Measurements from ENCODE around the gene IER3. TPM values are rescaled to one million over a fixed set of nuclear protein-coding genes. Genes with fewer than 3 reads are reported as not detected.

The IER3 gene
- total and polyA plus RNA-seq, 2 of the 13 experiments (the other 11 are each of a cell fraction or from before 2014, with no cell fraction given), result 51.1 to 131 TPM

DNA sequence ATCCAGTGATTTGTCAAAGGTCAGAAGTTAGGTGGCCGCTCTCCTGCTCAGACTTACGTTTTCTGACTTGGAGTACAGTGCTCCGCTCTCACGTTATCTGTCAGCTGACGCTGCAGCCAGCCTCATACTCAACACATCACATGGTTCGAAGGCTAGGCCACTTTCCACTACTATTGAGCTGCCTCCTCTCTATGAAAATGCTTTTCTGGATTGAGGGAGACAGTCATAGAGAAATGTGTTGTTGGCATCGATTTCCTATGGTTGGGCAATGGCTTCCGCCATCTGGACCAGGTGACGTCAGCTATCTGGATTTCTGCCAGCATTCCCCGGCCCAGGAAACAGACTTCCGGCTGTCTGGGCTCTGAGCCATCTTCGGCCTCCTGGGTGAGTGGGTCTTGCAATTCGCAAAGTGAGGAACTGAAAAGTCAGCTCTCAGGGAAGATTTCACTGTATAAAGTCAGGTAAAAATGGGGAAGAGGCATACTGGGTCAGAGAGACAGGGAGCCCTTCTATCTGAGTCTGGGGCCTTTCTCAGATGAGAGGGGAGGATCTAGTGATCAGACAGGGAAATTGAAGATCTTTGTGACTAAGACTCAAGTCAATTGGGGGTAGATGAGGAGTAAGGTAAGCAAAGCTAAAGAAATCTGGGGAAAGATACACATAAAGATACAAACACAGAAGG, 37.5 kb upstream of the IER3 start (continued):
- TF ChIP-seq, protein P1, sequence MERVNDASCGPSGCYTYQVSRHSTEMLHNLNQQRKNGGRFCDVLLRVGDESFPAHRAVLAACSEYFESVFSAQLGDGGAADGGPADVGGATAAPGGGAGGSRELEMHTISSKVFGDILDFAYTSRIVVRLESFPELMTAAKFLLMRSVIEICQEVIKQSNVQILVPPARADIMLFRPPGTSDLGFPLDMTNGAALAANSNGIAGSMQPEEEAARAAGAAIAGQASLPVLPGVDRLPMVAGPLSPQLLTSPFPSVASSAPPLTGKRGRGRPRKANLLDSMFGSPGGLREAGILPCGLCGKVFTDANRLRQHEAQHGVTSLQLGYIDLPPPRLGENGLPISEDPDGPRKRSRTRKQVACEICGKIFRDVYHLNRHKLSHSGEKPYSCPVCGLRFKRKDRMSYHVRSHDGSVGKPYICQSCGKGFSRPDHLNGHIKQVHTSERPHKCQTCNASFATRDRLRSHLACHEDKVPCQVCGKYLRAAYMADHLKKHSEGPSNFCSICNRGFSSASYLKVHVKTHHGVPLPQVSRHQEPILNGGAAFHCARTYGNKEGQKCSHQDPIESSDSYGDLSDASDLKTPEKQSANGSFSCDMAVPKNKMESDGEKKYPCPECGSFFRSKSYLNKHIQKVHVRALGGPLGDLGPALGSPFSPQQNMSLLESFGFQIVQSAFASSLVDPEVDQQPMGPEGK (CRISPR knock-in tag; IDR thresholded peaks at IDR 0.05), result peak; percentile 77; the same call in 1 of the 2 replicates
- TF ChIP-seq KLF9 (CRISPR knock-in tag; IDR thresholded peaks at IDR 0.05; ENCODE audit: low read depth) (peak; percentile 79; the same call in 1 of the 2 replicates), PPARG (CRISPR knock-in tag; conservative IDR thresholded peaks at IDR 0.05) (peak; percentile 82), CENPT (CRISPR knock-in tag; IDR thresholded peaks at IDR 0.05; ENCODE audit: low read depth) (0 out of 2 replicates have a peak, but pooled peaks have one; percentile 67), FOXM1 (CRISPR knock-in tag; IDR thresholded peaks at IDR 0.05) (no peak), GATAD1 (CRISPR knock-in tag; IDR thresholded peaks at IDR 0.05) (peak; percentile 77), ISX (CRISPR knock-in tag; conservative IDR thresholded peaks at IDR 0.05) (no peak), SMC3 (IDR thresholded peaks at IDR 0.05; ENCODE audit: low read length) (peak; percentile 68)
- TF ChIP-seq, protein P2, sequence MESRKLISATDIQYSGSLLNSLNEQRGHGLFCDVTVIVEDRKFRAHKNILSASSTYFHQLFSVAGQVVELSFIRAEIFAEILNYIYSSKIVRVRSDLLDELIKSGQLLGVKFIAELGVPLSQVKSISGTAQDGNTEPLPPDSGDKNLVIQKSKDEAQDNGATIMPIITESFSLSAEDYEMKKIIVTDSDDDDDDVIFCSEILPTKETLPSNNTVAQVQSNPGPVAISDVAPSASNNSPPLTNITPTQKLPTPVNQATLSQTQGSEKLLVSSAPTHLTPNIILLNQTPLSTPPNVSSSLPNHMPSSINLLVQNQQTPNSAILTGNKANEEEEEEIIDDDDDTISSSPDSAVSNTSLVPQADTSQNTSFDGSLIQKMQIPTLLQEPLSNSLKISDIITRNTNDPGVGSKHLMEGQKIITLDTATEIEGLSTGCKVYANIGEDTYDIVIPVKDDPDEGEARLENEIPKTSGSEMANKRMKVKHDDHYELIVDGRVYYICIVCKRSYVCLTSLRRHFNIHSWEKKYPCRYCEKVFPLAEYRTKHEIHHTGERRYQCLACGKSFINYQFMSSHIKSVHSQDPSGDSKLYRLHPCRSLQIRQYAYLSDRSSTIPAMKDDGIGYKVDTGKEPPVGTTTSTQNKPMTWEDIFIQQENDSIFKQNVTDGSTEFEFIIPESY (CRISPR knock-in tag; IDR thresholded peaks at IDR 0.05), result peak; percentile 73; the same call in 1 of the 2 replicates
- TF ChIP-seq, protein P3, sequence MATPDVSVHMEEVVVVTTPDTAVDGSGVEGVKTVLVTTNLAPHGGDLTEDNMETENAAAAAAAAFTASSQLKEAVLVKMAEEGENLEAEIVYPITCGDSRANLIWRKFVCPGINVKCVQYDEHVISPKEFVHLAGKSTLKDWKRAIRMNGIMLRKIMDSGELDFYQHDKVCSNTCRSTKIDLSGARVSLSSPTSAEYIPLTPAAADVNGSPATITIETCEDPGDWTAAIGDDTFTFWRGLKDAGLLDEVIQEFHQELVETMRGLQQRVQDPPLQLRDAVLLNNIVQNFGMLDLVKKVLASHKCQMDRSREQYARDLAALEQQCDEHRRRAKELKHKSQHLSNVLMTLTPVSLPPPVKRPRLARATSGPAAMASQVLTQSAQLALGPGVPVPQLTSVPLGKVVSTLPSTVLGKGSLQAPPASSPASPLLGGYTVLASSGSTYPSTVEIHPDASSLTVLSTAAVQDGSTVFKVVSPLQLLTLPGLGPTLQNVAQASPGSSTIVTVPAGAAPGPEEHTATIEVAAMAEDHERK (CRISPR knock-in tag; IDR thresholded peaks at IDR 0.05; ENCODE audit: low read depth), result no peak
- TF ChIP-seq, protein P4, sequence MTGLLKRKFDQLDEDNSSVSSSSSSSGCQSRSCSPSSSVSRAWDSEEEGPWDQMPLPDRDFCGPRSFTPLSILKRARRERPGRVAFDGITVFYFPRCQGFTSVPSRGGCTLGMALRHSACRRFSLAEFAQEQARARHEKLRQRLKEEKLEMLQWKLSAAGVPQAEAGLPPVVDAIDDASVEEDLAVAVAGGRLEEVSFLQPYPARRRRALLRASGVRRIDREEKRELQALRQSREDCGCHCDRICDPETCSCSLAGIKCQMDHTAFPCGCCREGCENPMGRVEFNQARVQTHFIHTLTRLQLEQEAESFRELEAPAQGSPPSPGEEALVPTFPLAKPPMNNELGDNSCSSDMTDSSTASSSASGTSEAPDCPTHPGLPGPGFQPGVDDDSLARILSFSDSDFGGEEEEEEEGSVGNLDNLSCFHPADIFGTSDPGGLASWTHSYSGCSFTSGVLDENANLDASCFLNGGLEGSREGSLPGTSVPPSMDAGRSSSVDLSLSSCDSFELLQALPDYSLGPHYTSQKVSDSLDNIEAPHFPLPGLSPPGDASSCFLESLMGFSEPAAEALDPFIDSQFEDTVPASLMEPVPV (CRISPR knock-in tag; IDR thresholded peaks at IDR 0.05), result peak; percentile 63; the same call in 1 of the 2 replicates
- TF ChIP-seq, protein P5, sequence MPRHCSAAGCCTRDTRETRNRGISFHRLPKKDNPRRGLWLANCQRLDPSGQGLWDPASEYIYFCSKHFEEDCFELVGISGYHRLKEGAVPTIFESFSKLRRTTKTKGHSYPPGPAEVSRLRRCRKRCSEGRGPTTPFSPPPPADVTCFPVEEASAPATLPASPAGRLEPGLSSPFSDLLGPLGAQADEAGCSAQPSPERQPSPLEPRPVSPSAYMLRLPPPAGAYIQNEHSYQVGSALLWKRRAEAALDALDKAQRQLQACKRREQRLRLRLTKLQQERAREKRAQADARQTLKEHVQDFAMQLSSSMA (CRISPR knock-in tag; IDR thresholded peaks at IDR 0.05), result peak; percentile 37; the same call in 1 of the 2 replicates
- TF ChIP-seq, protein P6, sequence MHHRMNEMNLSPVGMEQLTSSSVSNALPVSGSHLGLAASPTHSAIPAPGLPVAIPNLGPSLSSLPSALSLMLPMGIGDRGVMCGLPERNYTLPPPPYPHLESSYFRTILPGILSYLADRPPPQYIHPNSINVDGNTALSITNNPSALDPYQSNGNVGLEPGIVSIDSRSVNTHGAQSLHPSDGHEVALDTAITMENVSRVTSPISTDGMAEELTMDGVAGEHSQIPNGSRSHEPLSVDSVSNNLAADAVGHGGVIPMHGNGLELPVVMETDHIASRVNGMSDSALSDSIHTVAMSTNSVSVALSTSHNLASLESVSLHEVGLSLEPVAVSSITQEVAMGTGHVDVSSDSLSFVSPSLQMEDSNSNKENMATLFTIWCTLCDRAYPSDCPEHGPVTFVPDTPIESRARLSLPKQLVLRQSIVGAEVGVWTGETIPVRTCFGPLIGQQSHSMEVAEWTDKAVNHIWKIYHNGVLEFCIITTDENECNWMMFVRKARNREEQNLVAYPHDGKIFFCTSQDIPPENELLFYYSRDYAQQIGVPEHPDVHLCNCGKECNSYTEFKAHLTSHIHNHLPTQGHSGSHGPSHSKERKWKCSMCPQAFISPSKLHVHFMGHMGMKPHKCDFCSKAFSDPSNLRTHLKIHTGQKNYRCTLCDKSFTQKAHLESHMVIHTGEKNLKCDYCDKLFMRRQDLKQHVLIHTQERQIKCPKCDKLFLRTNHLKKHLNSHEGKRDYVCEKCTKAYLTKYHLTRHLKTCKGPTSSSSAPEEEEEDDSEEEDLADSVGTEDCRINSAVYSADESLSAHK (CRISPR knock-in tag; IDR thresholded peaks at IDR 0.05; ENCODE audit: borderline replicate concordance), result peak; percentile 34; the same call in 1 of the 2 replicates
- TF ChIP-seq, protein P7, sequence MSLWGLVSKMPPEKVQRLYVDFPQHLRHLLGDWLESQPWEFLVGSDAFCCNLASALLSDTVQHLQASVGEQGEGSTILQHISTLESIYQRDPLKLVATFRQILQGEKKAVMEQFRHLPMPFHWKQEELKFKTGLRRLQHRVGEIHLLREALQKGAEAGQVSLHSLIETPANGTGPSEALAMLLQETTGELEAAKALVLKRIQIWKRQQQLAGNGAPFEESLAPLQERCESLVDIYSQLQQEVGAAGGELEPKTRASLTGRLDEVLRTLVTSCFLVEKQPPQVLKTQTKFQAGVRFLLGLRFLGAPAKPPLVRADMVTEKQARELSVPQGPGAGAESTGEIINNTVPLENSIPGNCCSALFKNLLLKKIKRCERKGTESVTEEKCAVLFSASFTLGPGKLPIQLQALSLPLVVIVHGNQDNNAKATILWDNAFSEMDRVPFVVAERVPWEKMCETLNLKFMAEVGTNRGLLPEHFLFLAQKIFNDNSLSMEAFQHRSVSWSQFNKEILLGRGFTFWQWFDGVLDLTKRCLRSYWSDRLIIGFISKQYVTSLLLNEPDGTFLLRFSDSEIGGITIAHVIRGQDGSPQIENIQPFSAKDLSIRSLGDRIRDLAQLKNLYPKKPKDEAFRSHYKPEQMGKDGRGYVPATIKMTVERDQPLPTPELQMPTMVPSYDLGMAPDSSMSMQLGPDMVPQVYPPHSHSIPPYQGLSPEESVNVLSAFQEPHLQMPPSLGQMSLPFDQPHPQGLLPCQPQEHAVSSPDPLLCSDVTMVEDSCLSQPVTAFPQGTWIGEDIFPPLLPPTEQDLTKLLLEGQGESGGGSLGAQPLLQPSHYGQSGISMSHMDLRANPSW (CRISPR knock-in tag; IDR thresholded peaks at IDR 0.05; ENCODE audit: borderline replicate concordance), result peak; percentile 95; the same call in 1 of the 2 replicates
